Spleen (tissue), 7 donors: ENCODE measurements around the gene PHLDA2.

Experiments used
- POLR2A ChIP-seq, 3 donors: fragments of 450-650 bp; IDR thresholded peaks; one replicate each; pipeline ENCODE4 v1.5.1; 2017; ENCODE audit warnings: antibody characterized with exemption in 3 of 3, mild to moderate bottlenecking in 1 of 3
- POLR2AphosphoS5 ChIP-seq, 3 donors: sonication (generic); formaldehyde crosslinking; IDR thresholded peaks; one replicate each; pipeline ENCODE4 v1.5.1; 2017; ENCODE audit warnings: antibody characterized with exemption in 3 of 3
- TF ChIP-seq, protein P1 (sequence below), 11 experiments: fragments of 200-600 bp in 7 of 11; fragments of 450-650 bp in 4 of 11; sonication (generic) in 4 of 11; IDR thresholded peaks in 8 of 11; conservative IDR thresholded peaks in 3 of 11; 1 replicate in 7 of 11; 2 replicates in 4 of 11; pipeline versions ENCODE4 v1.4.0 to v1.8.0; 2016 to 2021; ENCODE audit warnings: antibody characterized with exemption in 11 of 11, inconsistent platforms in 4 of 11, mild to moderate bottlenecking in 1 of 11
- donor health status: DM: no; HTN: no; CAD: no; lungs with moderate emphysema.
- donor health status: DM: no; HTN: no; CAD: no.
- donor health status: DM: no; HTN: no; CAD: no.

DNA sequence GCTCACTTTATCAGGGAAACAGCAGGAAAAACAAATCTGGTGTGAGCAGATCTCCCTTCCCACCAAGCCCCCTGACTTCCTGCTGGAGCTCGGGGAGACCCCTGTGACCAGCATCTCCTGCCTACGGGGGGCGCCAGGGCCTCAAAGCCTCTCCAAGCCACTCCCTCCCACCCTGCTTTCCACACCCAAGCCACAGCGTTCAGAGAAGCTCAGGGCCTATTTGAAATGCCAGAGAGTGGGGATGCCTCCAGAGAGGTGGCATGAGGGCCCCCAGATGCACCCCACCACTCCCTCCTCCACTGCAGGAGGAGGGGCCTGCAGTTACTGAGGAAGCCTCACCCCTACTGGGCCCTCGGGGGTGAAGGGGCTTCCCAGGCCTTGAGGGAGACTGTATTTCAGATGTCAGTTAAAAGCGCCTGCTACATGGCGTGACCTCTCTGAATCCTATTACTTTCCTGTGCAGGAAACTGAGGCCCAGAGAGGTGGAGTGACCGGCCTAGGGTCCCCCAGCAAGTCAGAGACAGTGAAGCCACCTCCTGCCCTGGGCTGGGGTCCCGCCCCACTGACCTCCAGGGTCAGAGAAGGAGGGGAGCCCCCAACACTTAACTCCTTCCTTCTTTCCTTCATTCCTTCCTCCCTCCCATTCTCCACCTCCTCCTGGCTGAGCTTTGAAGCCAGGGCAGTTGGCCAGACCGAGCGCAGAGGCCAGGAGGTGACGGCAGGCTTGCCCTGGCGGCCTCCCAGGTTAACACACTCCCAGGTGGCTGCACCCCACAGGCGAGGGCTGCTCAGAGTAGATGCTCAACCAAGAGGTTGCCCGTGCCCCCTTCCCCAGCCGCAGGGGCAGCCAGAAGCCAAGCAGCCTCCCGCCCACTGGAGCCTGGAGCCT lies 37.6 kb downstream of the PHLDA2 start:
- no peak for TF ChIP-seq POLR2A (IDR thresholded peaks at IDR 0.05)
- TF ChIP-seq POLR2AphosphoS5 (IDR thresholded peaks at IDR 0.05), result no peak
- TF ChIP-seq, protein P1, sequence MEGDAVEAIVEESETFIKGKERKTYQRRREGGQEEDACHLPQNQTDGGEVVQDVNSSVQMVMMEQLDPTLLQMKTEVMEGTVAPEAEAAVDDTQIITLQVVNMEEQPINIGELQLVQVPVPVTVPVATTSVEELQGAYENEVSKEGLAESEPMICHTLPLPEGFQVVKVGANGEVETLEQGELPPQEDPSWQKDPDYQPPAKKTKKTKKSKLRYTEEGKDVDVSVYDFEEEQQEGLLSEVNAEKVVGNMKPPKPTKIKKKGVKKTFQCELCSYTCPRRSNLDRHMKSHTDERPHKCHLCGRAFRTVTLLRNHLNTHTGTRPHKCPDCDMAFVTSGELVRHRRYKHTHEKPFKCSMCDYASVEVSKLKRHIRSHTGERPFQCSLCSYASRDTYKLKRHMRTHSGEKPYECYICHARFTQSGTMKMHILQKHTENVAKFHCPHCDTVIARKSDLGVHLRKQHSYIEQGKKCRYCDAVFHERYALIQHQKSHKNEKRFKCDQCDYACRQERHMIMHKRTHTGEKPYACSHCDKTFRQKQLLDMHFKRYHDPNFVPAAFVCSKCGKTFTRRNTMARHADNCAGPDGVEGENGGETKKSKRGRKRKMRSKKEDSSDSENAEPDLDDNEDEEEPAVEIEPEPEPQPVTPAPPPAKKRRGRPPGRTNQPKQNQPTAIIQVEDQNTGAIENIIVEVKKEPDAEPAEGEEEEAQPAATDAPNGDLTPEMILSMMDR (IDR thresholded peaks at IDR 0.05 in 8 of 11, conservative IDR thresholded peaks at IDR 0.05 in 3 of 11), result no peak
